K562 (cell line): Measurements from ENCODE around the gene UBE2S. TPM values are rescaled to one million over a fixed set of nuclear protein-coding genes. Genes with fewer than 3 reads are reported as not detected.

ENCODE experiments used
- ATAC-seq: fragments of 200-7000 bp; cut with Tn5 transposase; 3 replicates; pipeline ENCODE4 v1.9.1; 2020; ENCODE audit warnings: moderate library complexity
- BruUV-seq: library from RNA; stranded (reverse); fragments of 400-500 nt; replicated peaks from 2 replicates; lab custom pipeline; 2021; lab: Mats Ljungman, UMichigan
- CTCF ChIA-PET: fragments of 300-600 bp; formaldehyde crosslinking; extraction: SDS; loops from one replicate; lab custom pipeline; 2021; ENCODE audit warnings: low intra/inter-chr PET ratio; lab: Yijun Ruan, JAX
- POLR2A ChIA-PET: fragments of 300-600, 350-650 bp; sonication (Branson Sonifier 250); formaldehyde crosslinking; extraction: SDS; loops from one replicate; lab custom pipeline; 2021; ENCODE audit warnings: antibody characterized with exemption, inconsistent platforms; lab: Yijun Ruan, JAX
- DNase-seq, 4 experiments: peaks; one replicate each; pipeline versions ENCODE4 v3.0.0 to v3.0.0-alpha.2; 2011 to 2018; ENCODE audit warnings: low spot score in 3 of 4, mixed read lengths in 3 of 4; ENCODE audit errors: extremely low read depth in 1 of 4
- FAIRE-seq: peaks from 2 replicates; lab custom pipeline; 2011; peaks lifted over from hg19 to GRCh38; lab: Jason Lieb, UNC
- H2AFZ ChIP-seq: 2 replicates; pipeline ENCODE4 v1.6.0; 2011; ENCODE audit warnings: low read depth, low read length, control low read depth, inconsistent platforms
- H3K27ac ChIP-seq: fragments of 200-600 bp; 3 replicates; pipeline ENCODE4 v1.8.0; 2011; ENCODE audit warnings: low read depth, mild to moderate bottlenecking, control low read depth, inconsistent platforms, low read length, moderate library complexity, mixed read lengths; ENCODE audit errors: extremely low read depth
- H3K27me3 ChIP-seq, 2 experiments: fragments of 300-600 bp in 1 of 2; 2 replicates in 1 of 2; 3 replicates in 1 of 2; pipeline versions ENCODE4 v1.6.0 to v1.8.0; 2011; ENCODE audit warnings: inconsistent platforms in 2 of 2, low read length in 2 of 2, mild to moderate bottlenecking in 1 of 2, mixed read lengths in 1 of 2, moderate library complexity in 1 of 2; ENCODE audit not compliant: control insufficient read depth in 2 of 2, insufficient read depth in 2 of 2
- H3K36me3 ChIP-seq: fragments of 300-600 bp; 3 replicates; pipeline ENCODE4 v1.8.0; 2011; ENCODE audit warnings: mild to moderate bottlenecking, low read length, inconsistent platforms; ENCODE audit not compliant: control insufficient read depth, insufficient read depth
- H3K4me1 ChIP-seq, 2 experiments: fragments of 200-600 bp in 1 of 2; replicated peaks in 1 of 2; 2 replicates in 1 of 2; 3 replicates in 1 of 2; pipeline versions ENCODE4 v1.5.1 to v1.8.0; 2011; ENCODE audit warnings: inconsistent platforms in 2 of 2, low read length in 2 of 2, mild to moderate bottlenecking in 1 of 2, mixed read lengths in 1 of 2, moderate library complexity in 1 of 2; ENCODE audit not compliant: control insufficient read depth in 2 of 2, insufficient read depth in 2 of 2
- H3K4me2 ChIP-seq: 2 replicates; pipeline ENCODE4 v1.6.1; 2011; ENCODE audit warnings: low read length, control low read depth, inconsistent platforms, mixed read lengths; ENCODE audit not compliant: insufficient read depth
- H3K4me3 ChIP-seq: fragments of 200-600 bp; sonication (generic), shearing (Covaris generic); 2 replicates; pipeline ENCODE4 v1.5.1; 2016; ENCODE audit warnings: control low read depth, inconsistent platforms
- H3K79me2 ChIP-seq: fragments of 200-600 bp; 3 replicates; pipeline ENCODE4 v1.8.0; 2011; ENCODE audit warnings: low read length, inconsistent platforms; ENCODE audit not compliant: control insufficient read depth, insufficient read depth
- H3K9ac ChIP-seq, 2 experiments: 2 replicates each; pipeline versions ENCODE4 v1.6.0 to v1.6.1; 2011; ENCODE audit warnings: low read depth in 2 of 2, low read length in 2 of 2, control low read depth in 1 of 2, inconsistent platforms in 1 of 2, mild to moderate bottlenecking in 1 of 2, mixed read lengths in 1 of 2; ENCODE audit not compliant: insufficient read depth in 1 of 2
- H3K9me1 ChIP-seq: one replicate; pipeline ENCODE4 v1.6.0; 2011; ENCODE audit warnings: inconsistent platforms, mild to moderate bottlenecking, low read length, moderate library complexity; ENCODE audit not compliant: control insufficient read depth, insufficient read depth
- H3K9me3 ChIP-seq: replicated peaks from 2 replicates; pipeline ENCODE4 v1.5.1; 2011; ENCODE audit warnings: low read depth, low read length, inconsistent platforms; ENCODE audit not compliant: control insufficient read depth, insufficient read depth
- H4K20me1 ChIP-seq: replicated peaks from 2 replicates; pipeline ENCODE4 v1.6.1; 2011; ENCODE audit warnings: low read length, inconsistent platforms, mixed read lengths; ENCODE audit not compliant: control insufficient read depth, insufficient read depth
- GABPB1 ChIP-seq: sonication (generic); formaldehyde crosslinking; IDR thresholded peaks from 2 replicates; pipeline ENCODE4 v1.8.0; 2022; ENCODE audit warnings: mild to moderate bottlenecking, missing genetic modification reagents
- GATAD2A ChIP-seq: fragments of 450-650 bp; IDR thresholded peaks from 2 replicates; pipeline ENCODE4 v1.6.1; 2017
- HDAC6 ChIP-seq: IDR thresholded peaks from 2 replicates; pipeline ENCODE4 v1.6.1; 2012; ENCODE audit warnings: low read depth, mild to moderate bottlenecking, control low read depth, inconsistent platforms, low read length, moderate library complexity
- NRF1 ChIP-seq, 2 experiments: fragments of 450-650 bp; IDR thresholded peaks in 1 of 2; conservative IDR thresholded peaks in 1 of 2; 2 replicates each; pipeline ENCODE4 v1.6.1; 2014; ENCODE audit warnings: mild to moderate bottlenecking in 2 of 2
- RB1 ChIP-seq: fragments of 450-650 bp; IDR thresholded peaks from 2 replicates; pipeline ENCODE4 v1.6.1; 2017; ENCODE audit warnings: low read depth, mild to moderate bottlenecking
- RBM25 ChIP-seq: fragments of 200-400 bp; formaldehyde crosslinking; IDR thresholded peaks from 2 replicates; pipeline ENCODE4 v1.6.1; 2018; ENCODE audit warnings: low read length, low read depth, moderate library complexity; ENCODE audit not compliant: severe bottlenecking
- ZBTB33 ChIP-seq: sonication (generic); formaldehyde crosslinking; IDR thresholded peaks from 2 replicates; pipeline ENCODE4 v1.8.1; 2023; ENCODE audit warnings: mild to moderate bottlenecking, missing genetic modification reagents
- ZNF263 ChIP-seq: sonication (generic); formaldehyde crosslinking; IDR thresholded peaks from 2 replicates; pipeline ENCODE4 v1.8.0; 2022; ENCODE audit warnings: mild to moderate bottlenecking, missing genetic modification reagents, borderline replicate concordance
- WGBS: fragments of 100-300 bp; shearing (Covaris generic); methylation state at CpG from one replicate; pipeline ENCODE4 v1.1.6; 2016; ENCODE audit warnings: low coverage, mixed read lengths; ENCODE audit not compliant: insufficient coverage; ENCODE audit errors: missing lambda C conversion rate; 5-methylcytosine and 5-hydroxymethylcytosine counted together
- in situ Hi-C: fragments of 300-500 bp; cut with MboI; formaldehyde crosslinking; loops from 4 replicates; pipeline ENCODE4 v1.15.0; 2018; ENCODE audit warnings: inconsistent platforms, mixed read lengths
- intact Hi-C: fragments of 100-400 bp; cut with micrococcal nuclease; formaldehyde crosslinking; loops from 2 replicates; pipeline ENCODE4 v1.14.2; 2022
- polyA plus RNA-seq, 8 experiments: library from polyadenylated mRNA; depleted of rRNA in 4 of 8; stranded (reverse) in 5 of 8; unstranded in 3 of 8; fragments of >200 nt; fragmentation: Nextera tagmentation in 2 of 8; fragmentation: Illumina TruSeq in 1 of 8; extraction: Ambion mirVana in 2 of 8; extraction: Trizol in 1 of 8; gene quantifications; 2 replicates each; pipeline versions ENCODE4 v1.2.1 to v1.2.3, GENCODE V29; 2011 to 2014; ENCODE audit warnings: inconsistent platforms in 1 of 8, missing spikeins in 1 of 8
- total RNA-seq, 7 experiments: library from RNA; depleted of rRNA in 6 of 7; stranded (reverse); fragments of >200 nt in 6 of 7; fragmentation: Illumina TruSeq in 2 of 7; extraction: Trizol in 2 of 7; gene quantifications; 2 replicates each; pipeline versions ENCODE4 v1.2.1 to v1.2.3, GENCODE V29; 2011 to 2021; ENCODE audit warnings: low replicate concordance in 1 of 7
- TF ChIP-seq, protein P1 (sequence below), 2 experiments: IDR thresholded peaks; 2 replicates each; pipeline ENCODE4 v1.6.1; 2011; ENCODE audit warnings: borderline replicate concordance in 1 of 2, control low read depth in 1 of 2, low read depth in 1 of 2, low read length in 1 of 2, mild to moderate bottlenecking in 1 of 2, mixed read lengths in 1 of 2, moderate library complexity in 1 of 2; ENCODE audit not compliant: insufficient read depth in 1 of 2, insufficient read length in 1 of 2, poor library complexity in 1 of 2, severe bottlenecking in 1 of 2; ENCODE audit errors: extremely low read depth in 1 of 2

UBE2S gene
- total and polyA plus RNA-seq, 9 of the 15 experiments (the other 6 are each of a cell fraction or from before 2014, with no cell fraction given): 1.5 to 1,305 (median 157) TPM

- TF ChIP-seq, protein P1, sequence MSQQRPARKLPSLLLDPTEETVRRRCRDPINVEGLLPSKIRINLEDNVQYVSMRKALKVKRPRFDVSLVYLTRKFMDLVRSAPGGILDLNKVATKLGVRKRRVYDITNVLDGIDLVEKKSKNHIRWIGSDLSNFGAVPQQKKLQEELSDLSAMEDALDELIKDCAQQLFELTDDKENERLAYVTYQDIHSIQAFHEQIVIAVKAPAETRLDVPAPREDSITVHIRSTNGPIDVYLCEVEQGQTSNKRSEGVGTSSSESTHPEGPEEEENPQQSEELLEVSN (IDR thresholded peaks at IDR 0.05; ENCODE audit: borderline replicate concordance in 1 of 2, extremely low read depth in 1 of 2, insufficient read depth in 1 of 2, insufficient read length in 1 of 2, low read depth in 1 of 2, low read length in 1 of 2, poor library complexity in 1 of 2, severe bottlenecking in 1 of 2): peak; percentile 79 to 82
- TF ChIP-seq GABPB1 (CRISPR knock-in tag) (0 out of 2 replicates have a peak, but pooled peaks have one; percentile 34), NRF1 (conservative IDR thresholded peaks at IDR 0.05 in 1 of 2, IDR thresholded peaks at IDR 0.05 in 1 of 2) (0 out of 4 replicates have a peak, but pooled peaks of 1 of the 2 experiments have one; percentile 11), ZNF263 (CRISPR knock-in tag) (peak; percentile 83), RB1 (peak; percentile 29; the same call in 1 of the 2 replicates), HDAC6 (peak; percentile 80; the same call in 1 of the 2 replicates), RBM25 (peak; percentile 8)
- TF ChIP-seq, all 486 proteins: peak for 18
These were observed 34.2 kb upstream of the UBE2S start (continued) for GRCh38 chr19:55441692-55442321.

DNA sequence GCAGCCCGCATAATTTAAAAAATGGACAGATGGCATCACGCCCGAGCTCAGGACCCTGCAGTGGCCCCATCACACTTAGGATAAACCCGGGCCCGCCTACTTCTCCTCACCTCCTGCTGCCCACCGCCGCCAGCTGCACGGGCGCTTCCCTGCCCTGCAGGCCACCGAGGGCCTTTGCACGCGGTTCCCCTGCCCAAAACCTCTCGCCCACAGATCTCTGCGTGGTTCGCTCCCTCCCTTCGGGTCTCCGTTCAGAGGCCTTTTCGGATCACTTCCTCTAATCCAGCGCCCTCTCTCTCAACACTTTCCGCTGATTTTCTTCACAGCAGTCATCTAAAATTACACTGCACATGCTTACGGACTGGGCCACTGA lies 33.7 kb upstream of the UBE2S start:
- intact Hi-C loops: no loop called here
- FAIRE-seq: no peak
- CTCF ChIA-PET: no interaction called here

More for the DNA sequence above, 33.7 kb upstream of the UBE2S start:
- DNase-seq: no peak
- WGBS: 87% methylated on average over 21 of the region's 21 CpGs
- Histone ChIP-seq H3K9ac (peak overlapping the region in 1 of 2 experiments; percentile 91; a peak in 1 of 4 replicates), H3K4me3 (no peak overlapping the region), H3K9me3 (no peaks in the 10 kb centered on the region), H3K36me3 (no peaks in the 10 kb centered on the region), H3K4me1 (peaks cover 18 to 54% of the 10 kb centered on the region in 2 experiments), H3K27me3 (peaks cover 6 to 19% of the 10 kb centered on the region in 2 experiments), H3K9me1 (no peaks in the 10 kb centered on the region), H3K4me2 (peak overlapping the region; percentile 50), H2AFZ (peak overlapping the region; percentile 94; the same call in 1 of the 2 replicates), H3K79me2 (no peaks in the 10 kb centered on the region), H3K27ac (no peak overlapping the region), H4K20me1 (peaks cover 10% of the 10 kb centered on the region)
- in situ Hi-C loops: loop anchor here (25.0 kb wide), 1 partner anchor 779 kb away; the partner anchor contains the start of gene LILRB4
- POLR2A ChIA-PET: interaction anchor here (0.6 kb wide), 1 partner anchor 468 kb away, joined by 3 read pairs; no protein-coding TSS in a partner anchor
- no TSS peak for BruUV-seq
- no peak for ATAC-seq
- TF ChIP-seq ZBTB33 (CRISPR knock-in tag) (0 out of 2 replicates have a peak, but pooled peaks have one; percentile 47), GATAD2A (no peak)
